Retinal pigment epithelial cell (primary cell): ENCODE data around the gene AP4E1.
"Not testable (repeated sequence)": the region's sequence is repeated elsewhere in the genome, so short reads cannot be mapped to it uniquely, and the experiment has no call there.

Experiments used
- DNase-seq: peaks from one replicate; pipeline ENCODE4 v3.0.0-alpha.2; 2010; ENCODE audit warnings: low read depth
- H3K4me3 ChIP-seq: 2 replicates; pipeline ENCODE4 v1.5.1; 2011; ENCODE audit warnings: mild to moderate bottlenecking, low read length, control low read depth, moderate library complexity
- TF ChIP-seq, protein P1 (sequence below): conservative IDR thresholded peaks from 2 replicates; pipeline ENCODE4 v1.5.1; 2011; ENCODE audit warnings: low read depth, low read length, control low read depth, inconsistent platforms

AP4E1 gene

DNA sequence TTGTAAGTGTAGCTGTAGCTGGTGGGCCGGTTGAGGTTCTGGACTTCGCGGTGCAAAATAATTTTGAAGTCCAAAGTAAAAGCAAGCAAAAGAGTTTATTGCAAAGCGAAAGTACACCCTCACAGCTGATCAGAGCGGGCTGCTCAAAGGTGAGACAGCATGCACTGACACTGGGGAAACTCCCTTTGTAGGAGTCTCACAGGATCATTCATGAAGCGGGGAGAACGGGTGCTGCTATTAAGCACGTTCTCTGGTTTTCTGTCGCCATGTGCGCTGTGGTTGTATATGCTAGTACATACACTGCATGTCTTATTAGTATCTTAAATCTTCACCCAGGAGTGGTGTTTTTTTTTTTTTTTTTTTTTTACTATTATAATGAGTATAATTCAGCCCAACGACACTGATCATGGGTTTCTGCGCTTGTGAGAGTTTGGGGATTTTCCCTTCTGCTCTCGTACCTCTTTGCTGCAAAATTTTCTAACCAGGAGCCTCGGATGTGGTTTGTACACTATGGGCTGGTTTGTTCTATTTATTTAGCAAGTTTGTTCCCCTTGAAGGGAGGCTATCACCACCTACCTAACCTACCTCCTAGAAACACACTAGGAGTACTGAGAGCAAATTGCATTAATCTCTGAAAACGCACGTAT, 1.4 kb upstream of the AP4E1 start:
- no peak for DNase-seq
- peak overlapping the region; percentile 89 for H3K4me3 ChIP-seq
- TF ChIP-seq, protein P1, sequence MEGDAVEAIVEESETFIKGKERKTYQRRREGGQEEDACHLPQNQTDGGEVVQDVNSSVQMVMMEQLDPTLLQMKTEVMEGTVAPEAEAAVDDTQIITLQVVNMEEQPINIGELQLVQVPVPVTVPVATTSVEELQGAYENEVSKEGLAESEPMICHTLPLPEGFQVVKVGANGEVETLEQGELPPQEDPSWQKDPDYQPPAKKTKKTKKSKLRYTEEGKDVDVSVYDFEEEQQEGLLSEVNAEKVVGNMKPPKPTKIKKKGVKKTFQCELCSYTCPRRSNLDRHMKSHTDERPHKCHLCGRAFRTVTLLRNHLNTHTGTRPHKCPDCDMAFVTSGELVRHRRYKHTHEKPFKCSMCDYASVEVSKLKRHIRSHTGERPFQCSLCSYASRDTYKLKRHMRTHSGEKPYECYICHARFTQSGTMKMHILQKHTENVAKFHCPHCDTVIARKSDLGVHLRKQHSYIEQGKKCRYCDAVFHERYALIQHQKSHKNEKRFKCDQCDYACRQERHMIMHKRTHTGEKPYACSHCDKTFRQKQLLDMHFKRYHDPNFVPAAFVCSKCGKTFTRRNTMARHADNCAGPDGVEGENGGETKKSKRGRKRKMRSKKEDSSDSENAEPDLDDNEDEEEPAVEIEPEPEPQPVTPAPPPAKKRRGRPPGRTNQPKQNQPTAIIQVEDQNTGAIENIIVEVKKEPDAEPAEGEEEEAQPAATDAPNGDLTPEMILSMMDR, result no peak

DNA sequence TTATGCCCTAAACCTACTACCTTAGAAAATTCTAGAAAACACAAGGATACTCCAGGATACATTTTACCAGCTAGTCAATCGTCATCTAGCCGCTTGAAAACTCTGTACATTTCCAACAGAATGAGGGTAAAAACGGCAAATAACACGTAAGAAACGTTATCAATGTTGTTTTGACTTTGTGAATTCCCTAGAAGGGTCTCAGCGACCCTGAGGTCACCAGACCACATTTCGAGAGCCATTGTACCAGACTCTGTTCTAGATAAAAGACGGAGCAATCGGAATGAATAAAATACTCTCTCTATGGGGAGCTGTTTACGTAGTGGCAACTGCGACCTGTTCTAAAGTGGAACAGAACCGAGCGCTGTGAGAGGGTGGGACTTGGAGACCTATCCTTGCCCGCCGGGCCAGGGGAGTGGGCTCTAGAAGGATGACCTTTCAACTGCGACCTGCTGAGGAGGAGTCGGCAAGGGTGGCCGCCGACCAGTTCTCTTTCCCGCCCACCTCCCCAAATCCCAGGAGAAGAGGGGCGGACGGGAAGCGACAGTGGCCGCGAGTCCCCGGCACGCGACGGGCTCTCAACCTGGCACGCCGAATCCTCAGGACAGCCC, 778 bp upstream of the AP4E1 start:
- H3K4me3 ChIP-seq, result peak overlapping the region; percentile 89
- TF ChIP-seq, protein P1, result no peak
- DNase-seq, result no peak

DNA sequence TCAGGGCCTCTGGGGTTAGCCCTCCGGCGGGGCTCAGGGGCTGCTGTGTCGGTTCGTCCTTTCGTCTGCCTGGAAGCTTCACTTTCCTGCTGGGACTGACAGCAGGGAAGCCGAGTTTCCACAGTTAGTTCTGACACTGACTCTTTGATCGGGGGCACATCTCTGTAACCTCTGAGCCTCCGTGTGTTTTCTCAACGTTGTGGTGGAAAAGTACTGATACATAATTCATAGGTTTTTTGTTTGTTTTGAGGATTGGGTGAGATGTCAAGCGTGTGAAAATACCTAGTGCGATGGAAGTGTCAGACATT, 481 bp downstream of the AP4E1 start:
- TF ChIP-seq, protein P1, result no peak
- H3K4me3 ChIP-seq, result peak overlapping the region; percentile 89
- no peak for DNase-seq

DNA sequence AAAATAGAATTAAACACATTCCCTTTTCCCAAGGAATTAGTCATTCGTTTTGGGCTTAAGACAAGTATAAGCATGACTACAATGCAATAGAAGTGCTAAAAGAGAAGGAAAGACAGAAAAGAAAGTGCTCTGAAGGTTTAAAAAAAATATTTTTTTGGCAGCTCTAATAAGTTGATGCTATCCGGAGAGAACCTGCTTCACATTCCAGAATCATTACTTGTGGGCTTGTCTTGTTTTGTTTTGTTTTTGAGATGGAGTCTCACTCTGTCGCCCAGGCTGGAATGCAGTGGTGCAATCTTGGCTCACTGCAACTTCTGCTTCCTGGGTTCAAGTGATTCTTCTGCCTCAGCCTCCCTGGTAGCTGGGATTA, 1.9 kb downstream of the AP4E1 start:
- H3K4me3 ChIP-seq, DNase-seq: not testable (repeated sequence)

DNA sequence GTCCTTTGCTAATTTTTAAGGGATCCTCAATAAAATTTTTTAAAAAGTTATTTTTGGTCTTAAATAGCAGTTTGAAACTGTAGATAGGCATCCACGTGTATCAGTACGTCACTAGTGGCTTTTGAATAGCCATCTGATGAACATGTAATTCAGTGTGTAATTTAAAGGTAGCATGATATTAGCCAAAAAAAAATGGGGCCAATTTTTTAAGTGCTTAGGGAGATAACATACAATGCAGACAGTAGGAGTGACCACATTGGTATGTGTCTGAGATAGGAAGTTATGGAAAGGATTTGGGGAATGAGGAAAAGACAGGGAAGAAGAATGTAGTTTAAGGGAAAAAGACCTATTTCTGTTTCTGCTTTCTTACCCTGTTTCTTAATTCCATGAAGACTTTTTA, 2.5 kb downstream of the AP4E1 start:
- TF ChIP-seq, protein P1, result no peak
- no peak overlapping the region for H3K4me3 ChIP-seq
- no peak for DNase-seq

DNA sequence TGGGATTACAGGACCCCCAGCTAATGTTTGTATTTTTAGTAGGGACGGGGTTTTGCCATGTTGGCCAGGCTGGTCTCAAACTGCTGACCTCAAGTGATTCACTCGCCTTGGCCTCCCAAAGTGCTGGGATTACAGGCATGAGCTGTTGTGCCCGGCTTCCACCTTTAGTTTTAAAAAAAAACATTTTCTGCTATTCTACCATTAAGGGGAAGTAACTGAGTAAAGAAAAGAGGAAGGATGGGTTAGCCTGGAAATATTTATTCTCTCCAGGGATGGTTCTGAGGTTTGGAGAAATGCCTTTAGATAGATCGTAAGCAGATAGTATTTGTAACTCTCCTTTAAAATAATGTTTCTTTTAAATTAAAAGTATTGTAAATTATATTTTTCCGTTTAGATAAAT, 3.1 kb downstream of the AP4E1 start:
- TF ChIP-seq, protein P1, result no peak
- no peak for DNase-seq
- no peak overlapping the region for H3K4me3 ChIP-seq

DNA sequence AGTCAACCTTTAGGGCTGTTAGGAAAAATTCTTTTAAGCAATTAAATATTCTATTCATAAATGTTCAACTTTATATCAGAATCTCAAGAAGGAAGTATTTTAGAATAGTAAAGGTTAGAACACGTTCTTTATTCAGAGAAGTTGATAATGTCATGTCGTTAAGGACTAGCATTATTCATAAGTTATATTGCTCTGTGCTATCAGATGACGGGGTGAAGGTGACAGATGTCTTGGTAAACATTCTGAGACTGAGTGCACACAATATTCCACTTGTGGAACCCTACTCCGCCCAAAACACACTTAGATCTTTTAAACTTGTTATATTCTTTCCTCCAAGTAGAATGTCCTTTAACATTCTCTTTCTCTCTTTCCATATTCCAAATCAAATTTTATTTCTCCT, 7.9 kb downstream of the AP4E1 start:
- DNase-seq, result no peak
- no peak overlapping the region for H3K4me3 ChIP-seq
- TF ChIP-seq, protein P1, result no peak

DNA sequence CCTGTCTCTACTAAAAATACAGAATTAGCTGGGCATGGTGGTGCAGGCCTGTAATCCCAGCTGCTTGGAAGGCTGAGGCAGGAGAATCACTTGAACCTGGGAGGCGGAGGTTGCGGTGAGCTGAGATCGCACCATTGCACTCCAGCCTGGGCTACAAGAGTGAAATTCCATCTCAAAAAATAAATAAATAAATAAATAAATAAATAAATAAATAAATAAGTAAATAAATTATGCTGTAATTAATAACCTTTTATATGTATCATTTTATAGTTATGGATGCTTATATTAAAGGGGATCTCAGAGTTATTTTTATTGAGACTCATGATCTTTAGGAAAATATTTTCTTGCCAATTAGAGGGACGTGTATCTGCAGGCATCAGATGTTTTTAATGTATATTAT, 10.9 kb downstream of the AP4E1 start:
- DNase-seq, H3K4me3 ChIP-seq: not testable (repeated sequence)
